Activated naive CD8-positive, alpha-beta T cell (primary cell): ENCODE results near the gene TRPV3.

Source experiments
- H3K27ac Mint-ChIP-seq: one replicate; pipeline ENCODE4 v1.8.0; 2021; ENCODE audit warnings: mixed read lengths
- H3K27me3 Mint-ChIP-seq: one replicate; pipeline ENCODE4 v1.8.0; 2021; ENCODE audit warnings: mixed read lengths
- H3K36me3 Mint-ChIP-seq: one replicate; pipeline ENCODE4 v1.8.0; 2021; ENCODE audit warnings: mixed read lengths
- H3K4me1 Mint-ChIP-seq: one replicate; pipeline ENCODE4 v1.8.0; 2021; ENCODE audit warnings: low read depth, mixed read lengths
- H3K4me3 Mint-ChIP-seq: one replicate; pipeline ENCODE4 v1.8.0; 2021; ENCODE audit warnings: mild to moderate bottlenecking, mixed read lengths
- H3K9me3 Mint-ChIP-seq: one replicate; pipeline ENCODE4 v1.8.0; 2021; ENCODE audit warnings: low read depth, mixed read lengths

Gene TRPV3

DNA sequence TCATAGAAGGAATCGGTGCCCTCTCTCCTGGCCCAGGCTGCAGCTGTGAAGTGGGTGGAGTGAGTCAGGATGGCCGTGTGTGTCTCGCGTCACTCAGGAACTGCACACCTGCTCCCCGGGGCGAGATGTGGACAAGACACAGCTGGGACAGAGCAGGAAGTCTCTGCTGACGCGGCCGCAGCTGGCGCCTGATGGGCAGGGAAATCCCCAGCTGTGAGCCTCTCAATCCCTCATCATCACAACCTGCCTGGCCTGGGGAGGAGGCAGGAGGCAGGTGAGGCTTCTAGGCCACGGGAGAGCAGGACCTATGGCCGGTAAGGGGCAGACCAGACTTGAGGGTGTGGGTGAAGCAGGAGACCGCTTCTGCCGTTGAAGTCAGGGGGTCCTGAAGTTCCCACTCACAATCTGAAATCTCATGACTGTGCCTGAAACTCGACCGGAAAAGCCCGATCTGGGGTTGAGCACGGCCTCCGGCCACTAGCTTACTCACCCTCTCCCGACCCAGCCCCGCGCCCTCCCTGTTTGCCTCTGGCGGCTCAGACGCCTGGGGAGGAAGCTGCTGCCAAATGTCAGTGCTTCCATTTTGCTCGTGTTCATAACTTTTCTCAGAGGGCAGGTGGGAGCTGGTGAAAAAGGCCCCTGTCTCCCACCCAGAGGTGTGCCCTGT, 1.1 kb upstream of the TRPV3 start:
- no peak overlapping the region for H3K4me3 Mint-ChIP-seq
- peaks cover 9% of the 10 kb centered on the region for H3K4me1 Mint-ChIP-seq
- H3K27ac Mint-ChIP-seq = no peak overlapping the region
- no peaks in the 10 kb centered on the region for H3K36me3 Mint-ChIP-seq
- H3K9me3 Mint-ChIP-seq = no peaks in the 10 kb centered on the region
- no peaks in the 10 kb centered on the region for H3K27me3 Mint-ChIP-seq

DNA sequence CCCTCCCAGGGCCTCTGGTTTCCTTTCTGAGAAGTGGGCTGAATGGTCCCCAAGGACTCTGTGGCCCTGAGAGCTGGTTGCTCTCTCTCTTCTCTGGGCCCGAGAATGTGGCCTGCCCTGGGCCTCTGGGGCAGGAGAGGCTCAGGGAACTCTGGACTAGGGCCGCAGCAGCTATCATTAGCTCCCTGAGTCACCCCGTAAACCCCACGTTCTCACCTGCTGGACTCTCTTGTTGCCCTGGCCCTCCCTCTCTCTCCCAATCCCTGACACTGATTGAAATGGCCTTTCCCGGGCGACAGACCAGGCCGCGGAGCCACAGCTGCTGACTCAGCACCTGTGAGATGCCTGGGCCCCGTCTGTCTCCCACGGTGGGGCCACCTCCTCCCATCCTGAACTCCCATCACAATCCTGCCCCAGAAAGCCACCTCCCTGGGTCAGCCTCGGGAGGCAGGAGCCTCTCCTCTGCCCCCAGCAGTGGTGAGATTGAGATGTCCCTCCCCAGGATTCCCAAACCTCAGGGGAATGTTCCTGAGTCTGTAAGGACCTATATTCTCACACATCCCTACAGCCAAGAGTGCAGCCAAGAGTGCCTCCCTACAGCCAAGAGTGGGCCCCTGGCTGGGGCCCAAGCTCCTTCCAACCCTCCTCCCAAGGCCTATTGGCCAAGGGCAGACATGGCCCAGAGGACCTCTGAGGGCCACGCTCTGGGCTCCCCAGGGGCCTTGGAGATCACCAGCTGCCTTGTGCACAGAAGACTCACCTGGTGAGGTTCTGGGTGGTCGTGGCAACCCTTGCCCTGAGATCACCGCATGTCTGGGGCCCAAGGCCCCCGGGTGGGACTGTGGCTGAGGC, 470 bp downstream of the TRPV3 start:
- no peaks in the 10 kb centered on the region for H3K27me3 Mint-ChIP-seq
- no peaks in the 10 kb centered on the region for H3K36me3 Mint-ChIP-seq
- peaks cover 9% of the 10 kb centered on the region for H3K4me1 Mint-ChIP-seq
- no peak overlapping the region for H3K27ac Mint-ChIP-seq
- H3K4me3 Mint-ChIP-seq = no peak overlapping the region
- H3K9me3 Mint-ChIP-seq = no peaks in the 10 kb centered on the region

DNA sequence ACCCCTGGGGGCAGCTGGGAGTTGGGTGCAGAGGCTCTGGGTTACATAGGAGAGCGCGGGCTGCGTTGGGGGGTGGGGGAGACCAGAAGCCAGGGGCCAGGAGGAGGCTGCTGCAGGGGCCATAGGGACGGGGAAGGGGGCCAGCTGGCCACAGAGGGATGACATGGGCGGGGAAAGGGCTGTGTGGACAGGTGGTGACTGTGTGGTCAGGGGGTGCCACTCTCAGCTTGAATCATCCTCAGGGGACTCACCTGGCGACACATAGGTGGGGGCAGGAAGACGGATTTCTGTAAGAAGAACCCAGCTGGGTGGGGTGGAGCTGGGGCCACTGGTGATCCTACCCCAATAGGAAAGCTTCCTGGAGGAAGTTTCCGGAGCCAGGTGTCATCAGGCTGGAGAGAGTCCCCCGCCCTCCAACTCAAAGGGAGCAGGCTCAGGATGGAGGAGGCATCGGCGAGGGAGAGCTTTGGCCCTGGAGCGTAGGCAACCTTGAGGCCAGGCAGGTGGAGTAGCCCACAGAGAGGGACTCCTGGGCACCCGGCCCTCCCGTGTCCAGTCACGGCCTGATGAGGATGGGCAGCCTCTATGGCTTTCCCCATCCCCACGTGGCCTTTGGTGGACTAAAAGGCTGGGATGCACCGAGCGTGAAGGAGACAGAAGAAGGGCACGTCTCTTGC, 1.2 kb downstream of the TRPV3 start:
- no peaks in the 10 kb centered on the region for H3K9me3 Mint-ChIP-seq

GRCh38 chr17:3555189-3555796, 2.3 kb downstream of the TRPV3 start:
- no peaks in the 10 kb centered on the region for H3K36me3 Mint-ChIP-seq
- no peaks in the 10 kb centered on the region for H3K9me3 Mint-ChIP-seq
- H3K4me3 Mint-ChIP-seq = no peak overlapping the region
- H3K4me1 Mint-ChIP-seq = peaks cover 9% of the 10 kb centered on the region
- H3K27ac Mint-ChIP-seq = no peak overlapping the region
- no peaks in the 10 kb centered on the region for H3K27me3 Mint-ChIP-seq

More for the DNA sequence above, 1.2 kb downstream of the TRPV3 start:
- Mint-ChIP-seq H3K27ac (no peak overlapping the region), H3K4me1 (peaks cover 9% of the 10 kb centered on the region), H3K36me3 (no peaks in the 10 kb centered on the region), H3K27me3 (no peaks in the 10 kb centered on the region), H3K4me3 (no peak overlapping the region)

- no peak overlapping the region for H3K27ac Mint-ChIP-seq
- H3K4me3 Mint-ChIP-seq = no peak overlapping the region
- no peaks in the 10 kb centered on the region for H3K27me3 Mint-ChIP-seq
- no peaks in the 10 kb centered on the region for H3K9me3 Mint-ChIP-seq
- peaks cover 9% of the 10 kb centered on the region for H3K4me1 Mint-ChIP-seq
- no peaks in the 10 kb centered on the region for H3K36me3 Mint-ChIP-seq
These were observed 3.2 kb downstream of the TRPV3 start for GRCh38 chr17:3554440-3554839.

- Mint-ChIP-seq H3K4me3 (no peak overlapping the region), H3K27ac (no peak overlapping the region), H3K36me3 (no peaks in the 10 kb centered on the region), H3K27me3 (no peaks in the 10 kb centered on the region), H3K9me3 (no peaks in the 10 kb centered on the region), H3K4me1 (peaks cover 6% of the 10 kb centered on the region)
These were observed 3.9 kb downstream of the TRPV3 start for GRCh38 chr17:3553419-3554401.

GRCh38 chr17:3552916-3553315, 4.7 kb downstream of the TRPV3 start:
- H3K4me3 Mint-ChIP-seq = no peak overlapping the region
- no peak overlapping the region for H3K27ac Mint-ChIP-seq
- H3K4me1 Mint-ChIP-seq = no peaks in the 10 kb centered on the region
- H3K36me3 Mint-ChIP-seq = no peaks in the 10 kb centered on the region
- H3K27me3 Mint-ChIP-seq = no peaks in the 10 kb centered on the region
- H3K9me3 Mint-ChIP-seq = no peaks in the 10 kb centered on the region

DNA sequence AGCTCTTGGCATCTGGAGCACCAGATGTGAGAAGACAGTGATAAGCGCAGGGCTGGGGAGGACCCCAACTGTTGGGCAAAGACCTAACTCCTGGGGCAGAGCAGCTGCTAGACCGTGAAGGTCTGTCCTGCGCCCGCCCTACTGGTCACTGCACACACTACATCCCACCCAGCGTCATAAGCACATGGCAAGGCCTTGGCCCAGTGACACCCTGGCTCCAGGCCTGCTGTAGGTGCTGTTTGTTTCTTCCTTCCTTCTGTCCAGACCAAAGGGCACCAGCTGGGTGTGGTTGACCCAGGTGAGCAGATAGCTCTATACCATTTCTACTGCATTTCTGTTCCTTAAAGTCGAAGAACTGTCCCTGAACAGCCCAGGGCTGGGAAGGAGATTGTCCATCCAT, 6.4 kb downstream of the TRPV3 start:
- Mint-ChIP-seq H3K4me1 (no peaks in the 10 kb centered on the region), H3K36me3 (no peaks in the 10 kb centered on the region), H3K27ac (no peak overlapping the region), H3K27me3 (no peaks in the 10 kb centered on the region), H3K4me3 (no peak overlapping the region), H3K9me3 (no peaks in the 10 kb centered on the region)

- Mint-ChIP-seq H3K9me3 (no peaks in the 10 kb centered on the region), H3K36me3 (no peaks in the 10 kb centered on the region), H3K4me1 (no peaks in the 10 kb centered on the region), H3K27me3 (no peaks in the 10 kb centered on the region), H3K27ac (no peak overlapping the region), H3K4me3 (no peak overlapping the region)
These were observed 7.9 kb downstream of the TRPV3 start for GRCh38 chr17:3549610-3550162.

DNA sequence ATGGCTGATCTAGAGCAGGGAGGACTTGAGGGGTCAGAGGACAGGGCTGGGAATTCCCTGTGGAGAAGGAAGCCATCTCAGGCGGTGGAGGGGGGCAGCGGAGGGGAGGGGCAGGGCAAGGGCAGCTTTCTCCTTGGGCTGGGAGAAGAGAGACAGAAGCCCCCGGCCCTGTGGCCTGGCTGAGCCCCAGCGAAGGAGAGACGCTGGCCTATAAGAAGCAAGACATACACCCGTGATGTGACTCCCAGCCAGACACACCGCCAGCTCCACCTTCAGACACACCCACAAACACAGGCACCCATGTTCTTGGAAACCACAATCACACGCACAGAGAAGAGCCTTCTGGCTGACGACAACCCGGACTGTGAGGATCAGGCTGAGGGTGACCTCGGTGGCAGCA, 10.0 kb downstream of the TRPV3 start:
- Mint-ChIP-seq H3K27me3 (peaks cover 3% of the 10 kb centered on the region), H3K27ac (no peak overlapping the region), H3K4me3 (no peak overlapping the region), H3K9me3 (no peaks in the 10 kb centered on the region), H3K4me1 (no peaks in the 10 kb centered on the region), H3K36me3 (no peaks in the 10 kb centered on the region)

GRCh38 chr17:3546997-3547396, 10.6 kb downstream of the TRPV3 start:
- no peak overlapping the region for H3K27ac Mint-ChIP-seq
- H3K4me1 Mint-ChIP-seq = no peaks in the 10 kb centered on the region
- no peak overlapping the region for H3K4me3 Mint-ChIP-seq
- no peaks in the 10 kb centered on the region for H3K36me3 Mint-ChIP-seq
- peaks cover 3% of the 10 kb centered on the region for H3K27me3 Mint-ChIP-seq
- H3K9me3 Mint-ChIP-seq = no peaks in the 10 kb centered on the region

GRCh38 chr17:3546521-3546920, 11.1 kb downstream of the TRPV3 start:
- no peaks in the 10 kb centered on the region for H3K36me3 Mint-ChIP-seq
- no peaks in the 10 kb centered on the region for H3K9me3 Mint-ChIP-seq
- H3K4me1 Mint-ChIP-seq = no peaks in the 10 kb centered on the region
- no peak overlapping the region for H3K4me3 Mint-ChIP-seq
- no peak overlapping the region for H3K27ac Mint-ChIP-seq
- peaks cover 3% of the 10 kb centered on the region for H3K27me3 Mint-ChIP-seq

- H3K4me1 Mint-ChIP-seq = no peaks in the 10 kb centered on the region
- no peak overlapping the region for H3K4me3 Mint-ChIP-seq
- H3K27me3 Mint-ChIP-seq = peaks cover 3% of the 10 kb centered on the region
- H3K27ac Mint-ChIP-seq = no peak overlapping the region
- H3K36me3 Mint-ChIP-seq = no peaks in the 10 kb centered on the region
- no peaks in the 10 kb centered on the region for H3K9me3 Mint-ChIP-seq
These were observed 12.5 kb downstream of the TRPV3 start for GRCh38 chr17:3545151-3545550.

DNA sequence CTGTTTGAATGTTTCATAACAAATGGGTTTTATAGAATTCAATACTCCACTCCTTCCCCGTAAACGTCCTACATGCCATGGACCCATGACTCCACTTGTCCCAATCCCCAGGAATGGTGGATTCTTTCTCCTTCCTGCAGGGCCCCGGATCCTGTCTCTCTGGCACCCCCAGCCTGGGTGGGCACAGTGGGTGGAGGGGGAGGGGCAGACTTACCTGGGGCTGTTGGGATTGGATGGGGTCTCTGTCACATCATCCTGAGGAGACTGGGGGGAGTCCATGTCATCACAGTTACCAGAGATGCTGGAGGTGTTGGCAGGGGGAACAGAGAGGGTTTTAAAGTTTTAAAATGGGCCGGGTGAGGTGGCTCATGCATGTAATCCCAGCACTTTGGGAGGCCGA, 13.2 kb downstream of the TRPV3 start:
- H3K4me3 Mint-ChIP-seq = no peak overlapping the region
- H3K27me3 Mint-ChIP-seq = peaks cover 3% of the 10 kb centered on the region
- no peaks in the 10 kb centered on the region for H3K36me3 Mint-ChIP-seq
- no peak overlapping the region for H3K27ac Mint-ChIP-seq
- no peaks in the 10 kb centered on the region for H3K9me3 Mint-ChIP-seq
- no peaks in the 10 kb centered on the region for H3K4me1 Mint-ChIP-seq
